GM06990 (cell line): ENCODE data around the gene TP53TG5.
"Not testable (repeated sequence)": the region's sequence is repeated elsewhere in the genome, so short reads cannot be mapped to it uniquely, and the experiment has no call there.

Experiments used
- DNase-seq: peaks from one replicate; pipeline ENCODE4 v3.0.0-alpha.2; 2011; ENCODE audit not compliant: insufficient read length; ENCODE audit errors: extremely low read depth
- H3K27me3 ChIP-seq: replicated peaks from 2 replicates; pipeline ENCODE4 v1.6.0; 2011; ENCODE audit warnings: low read length; ENCODE audit not compliant: control insufficient read depth, insufficient read depth
- H3K36me3 ChIP-seq: 2 replicates; pipeline ENCODE4 v1.5.1; 2011; ENCODE audit warnings: low read length; ENCODE audit not compliant: control insufficient read depth, insufficient read depth
- H3K4me3 ChIP-seq: replicated peaks from 2 replicates; pipeline ENCODE4 v1.5.1; 2011; ENCODE audit warnings: low read depth, mild to moderate bottlenecking, control low read depth, low read length
- TF ChIP-seq, protein P1 (sequence below): IDR thresholded peaks from 2 replicates; pipeline ENCODE4 v1.5.1; 2011; ENCODE audit warnings: low read length, control low read depth, mild to moderate bottlenecking, inconsistent platforms; ENCODE audit not compliant: insufficient read depth, poor library complexity, severe bottlenecking

Gene TP53TG5

GRCh38 chr20:45358282-45359068 lies 19.6 kb downstream of the TP53TG5 start:
- H3K36me3 ChIP-seq = no peaks in the 10 kb centered on the region
- H3K4me3 ChIP-seq = no peak overlapping the region
- no peaks in the 10 kb centered on the region for H3K27me3 ChIP-seq
- TF ChIP-seq, protein P1, sequence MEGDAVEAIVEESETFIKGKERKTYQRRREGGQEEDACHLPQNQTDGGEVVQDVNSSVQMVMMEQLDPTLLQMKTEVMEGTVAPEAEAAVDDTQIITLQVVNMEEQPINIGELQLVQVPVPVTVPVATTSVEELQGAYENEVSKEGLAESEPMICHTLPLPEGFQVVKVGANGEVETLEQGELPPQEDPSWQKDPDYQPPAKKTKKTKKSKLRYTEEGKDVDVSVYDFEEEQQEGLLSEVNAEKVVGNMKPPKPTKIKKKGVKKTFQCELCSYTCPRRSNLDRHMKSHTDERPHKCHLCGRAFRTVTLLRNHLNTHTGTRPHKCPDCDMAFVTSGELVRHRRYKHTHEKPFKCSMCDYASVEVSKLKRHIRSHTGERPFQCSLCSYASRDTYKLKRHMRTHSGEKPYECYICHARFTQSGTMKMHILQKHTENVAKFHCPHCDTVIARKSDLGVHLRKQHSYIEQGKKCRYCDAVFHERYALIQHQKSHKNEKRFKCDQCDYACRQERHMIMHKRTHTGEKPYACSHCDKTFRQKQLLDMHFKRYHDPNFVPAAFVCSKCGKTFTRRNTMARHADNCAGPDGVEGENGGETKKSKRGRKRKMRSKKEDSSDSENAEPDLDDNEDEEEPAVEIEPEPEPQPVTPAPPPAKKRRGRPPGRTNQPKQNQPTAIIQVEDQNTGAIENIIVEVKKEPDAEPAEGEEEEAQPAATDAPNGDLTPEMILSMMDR = no peak
- DNase-seq = no peak

DNA sequence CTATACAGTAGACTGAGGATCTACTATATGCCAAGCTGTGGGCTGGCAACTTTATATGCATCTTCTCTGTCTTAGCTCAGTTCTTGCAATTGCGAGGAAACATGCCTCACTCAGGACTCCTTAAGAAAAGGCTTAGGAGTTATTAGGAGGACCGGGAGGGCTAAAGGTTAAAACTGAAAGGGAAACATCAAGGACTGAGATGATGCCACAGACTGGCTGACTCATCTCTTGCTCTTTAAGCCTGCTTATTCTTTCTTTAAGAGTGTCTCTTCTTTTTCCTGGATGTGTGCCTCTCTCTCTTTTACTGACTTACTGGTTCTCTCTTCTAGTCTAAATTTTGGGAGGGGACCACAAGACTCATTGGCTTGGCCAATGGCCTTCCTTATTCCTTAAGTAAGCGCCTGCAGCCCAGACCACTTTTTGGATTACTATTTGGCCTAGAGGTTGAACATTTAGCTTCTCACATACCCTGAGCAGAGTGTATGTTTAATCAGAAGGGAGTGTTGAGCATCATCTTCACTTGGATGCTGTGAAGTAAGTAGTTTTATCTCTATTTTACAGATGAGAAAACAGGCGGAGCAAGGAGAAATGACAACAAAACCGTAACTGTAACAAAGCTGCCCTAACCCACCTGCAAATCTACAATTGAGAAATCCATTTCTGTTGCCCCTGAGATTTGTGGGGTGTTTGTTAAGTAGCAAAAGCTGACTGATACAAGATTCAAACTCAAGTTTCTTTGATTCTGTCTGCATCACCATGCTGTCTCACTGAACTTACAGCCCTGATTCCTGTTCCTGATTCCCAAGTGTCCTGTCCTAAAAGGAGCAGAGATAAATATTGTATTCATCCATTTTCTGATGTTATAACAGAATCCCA lies 22.7 kb downstream of the TP53TG5 start:
- H3K36me3 ChIP-seq = no peaks in the 10 kb centered on the region
- TF ChIP-seq, protein P1 = no peak
- H3K27me3 ChIP-seq = no peaks in the 10 kb centered on the region
- H3K4me3 ChIP-seq = no peak overlapping the region
- no peak for DNase-seq

- Histone ChIP-seq H3K27me3 (no peaks in the 10 kb centered on the region), H3K4me3 (no peak overlapping the region), H3K36me3 (no peaks in the 10 kb centered on the region)
- TF ChIP-seq, protein P1 = no peak
- DNase-seq = no peak
Measured at GRCh38 chr20:45354423-45355208, 23.5 kb downstream of the TP53TG5 start.

GRCh38 chr20:45353746-45354145 lies 24.4 kb downstream of the TP53TG5 start:
- no peaks in the 10 kb centered on the region for H3K36me3 ChIP-seq
- H3K27me3 ChIP-seq = no peaks in the 10 kb centered on the region
- H3K4me3 ChIP-seq = no peak overlapping the region
- TF ChIP-seq, protein P1 = no peak
- no peak for DNase-seq

DNA sequence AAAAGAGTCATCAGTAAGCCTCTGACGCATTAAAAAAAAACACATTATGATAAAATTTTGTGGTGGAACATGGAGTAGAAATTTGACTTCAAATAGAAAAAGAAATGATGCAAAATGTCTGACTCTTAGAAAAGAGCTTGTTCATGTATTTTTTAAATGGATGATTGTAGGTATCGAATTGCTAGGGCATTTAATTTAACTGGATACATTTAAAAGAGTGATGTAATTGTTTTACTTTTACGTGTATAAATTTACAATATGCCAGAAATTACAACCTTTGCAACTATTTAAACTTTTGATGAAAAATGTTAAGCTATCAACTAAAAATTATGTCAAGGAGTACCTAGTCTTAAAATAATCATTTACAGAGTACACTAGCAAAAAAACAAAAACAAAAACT lies 25.4 kb downstream of the TP53TG5 start:
- H3K4me3 ChIP-seq = no peak overlapping the region
- TF ChIP-seq, protein P1 = no peak
- H3K27me3 ChIP-seq = no peaks in the 10 kb centered on the region
- no peak for DNase-seq
- no peaks in the 10 kb centered on the region for H3K36me3 ChIP-seq

GRCh38 chr20:45350795-45351194 lies 27.3 kb downstream of the TP53TG5 start:
- not testable (repeated sequence) for H3K4me3 ChIP-seq, DNase-seq, H3K27me3 ChIP-seq, H3K36me3 ChIP-seq
